NCI-H2107 treated with DMSO at 0.1 percent for 48 hours (cell line): ENCODE data around the gene ZWILCH.
"Not testable (repeated sequence)": the region's sequence is repeated elsewhere in the genome, so short reads cannot be mapped to it uniquely, and the experiment has no call there.

Source experiments
- DNase-seq: peaks from one replicate; lab custom pipeline; 2025; ENCODE audit not compliant: unreplicated experiment; lab: John Stamatoyannopoulos, UW

ZWILCH gene

GRCh38 chr15:66578286-66578875 is 73.3 kb downstream of the ZWILCH start:
- DNase-seq, result no peak

DNA sequence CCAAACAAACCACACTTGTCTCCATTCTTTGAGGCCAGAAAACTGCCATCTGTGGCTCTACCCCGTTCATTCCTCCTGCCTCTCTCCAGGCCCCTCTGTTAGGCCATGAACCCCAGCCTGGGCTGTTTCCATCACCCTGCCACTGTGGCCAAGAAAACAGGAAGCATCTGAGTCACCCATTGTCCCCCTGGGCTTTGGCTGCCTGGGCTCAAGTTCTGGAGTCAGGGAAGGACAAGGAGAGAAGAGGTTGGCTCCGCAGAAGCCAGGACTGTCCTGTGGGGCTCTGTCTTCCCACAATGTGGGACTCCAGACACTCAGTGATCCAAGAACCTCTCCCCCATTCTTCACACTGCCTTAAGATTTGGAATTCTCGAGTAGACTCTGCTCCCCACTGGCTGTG is 75.5 kb downstream of the ZWILCH start:
- DNase-seq, result no peak

DNA sequence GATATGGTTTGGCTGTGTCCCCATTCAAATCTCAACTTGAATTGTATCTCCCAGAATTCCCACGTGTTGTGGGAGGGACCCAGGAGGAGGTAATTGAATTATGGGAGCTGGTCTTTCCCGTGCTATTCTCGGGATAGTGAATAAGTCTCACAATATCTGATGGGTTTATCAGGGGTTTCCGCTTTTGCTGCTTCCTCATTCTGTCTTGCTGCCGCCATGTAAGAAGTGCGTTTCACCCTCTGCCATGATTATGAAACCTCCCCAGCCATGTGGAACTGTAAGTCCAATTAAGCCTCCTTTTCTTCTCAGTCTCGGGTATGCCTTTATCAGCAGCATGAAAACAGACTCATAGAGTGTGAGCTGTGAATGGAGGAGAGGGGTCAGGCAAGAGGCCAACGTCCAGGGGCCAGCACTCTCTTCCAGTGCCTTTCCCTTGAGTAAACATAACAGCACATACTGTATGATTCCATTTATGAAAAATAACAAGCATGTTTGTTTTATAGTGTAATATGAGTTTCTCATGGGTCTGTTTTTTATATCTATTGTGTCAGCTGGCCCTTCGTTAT is 76.9 kb downstream of the ZWILCH start:
- DNase-seq, result no peak

- DNase-seq, result no peak
Observed at GRCh38 chr15:66586155-66586976, 81.2 kb downstream of the ZWILCH start.

- DNase-seq, result no peak
Observed at GRCh38 chr15:66587020-66587419, 81.9 kb downstream of the ZWILCH start.

- DNase-seq, result no peak
Observed at GRCh38 chr15:66587749-66588148, 82.6 kb downstream of the ZWILCH start.

DNA sequence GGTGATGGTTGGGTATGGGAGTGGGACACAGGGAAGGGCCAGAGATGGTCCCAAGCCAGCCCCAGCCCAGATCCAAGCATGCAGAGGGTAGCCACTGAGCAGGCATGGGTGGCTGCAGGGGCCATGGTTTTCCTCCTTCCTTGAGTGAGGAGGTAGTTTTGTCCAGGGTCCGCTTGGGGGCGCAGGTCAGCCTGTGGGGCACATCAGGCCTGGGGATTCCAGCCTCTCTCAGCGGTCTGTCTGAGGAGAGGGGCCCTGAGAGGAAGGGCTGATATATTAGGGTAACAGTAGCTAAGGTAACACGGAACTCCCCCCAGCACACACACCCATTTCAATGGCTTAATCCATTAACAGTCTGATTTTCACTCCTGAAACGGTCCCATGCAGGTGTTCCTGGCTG is 83.4 kb downstream of the ZWILCH start:
- DNase-seq, result no peak

DNA sequence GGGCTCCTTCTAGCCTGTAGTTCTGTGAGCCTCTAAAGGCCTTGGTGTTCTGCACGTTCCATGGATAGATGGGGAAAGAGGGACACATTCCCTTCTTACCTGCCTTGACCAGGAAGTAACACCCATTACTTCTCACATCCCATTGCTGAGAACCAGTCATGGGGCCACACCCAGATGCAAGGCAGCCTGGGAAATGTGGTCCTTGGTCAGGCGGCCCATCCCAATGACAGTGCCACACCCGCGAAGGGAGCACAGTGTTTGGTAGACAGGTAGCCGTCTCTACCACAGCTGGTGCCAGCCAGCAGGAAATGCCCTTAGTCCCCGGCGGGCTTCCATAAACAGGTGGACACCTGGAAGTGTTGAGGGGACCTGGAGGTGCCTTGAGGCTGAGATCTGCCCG is 83.8 kb downstream of the ZWILCH start:
- DNase-seq, result no peak

DNA sequence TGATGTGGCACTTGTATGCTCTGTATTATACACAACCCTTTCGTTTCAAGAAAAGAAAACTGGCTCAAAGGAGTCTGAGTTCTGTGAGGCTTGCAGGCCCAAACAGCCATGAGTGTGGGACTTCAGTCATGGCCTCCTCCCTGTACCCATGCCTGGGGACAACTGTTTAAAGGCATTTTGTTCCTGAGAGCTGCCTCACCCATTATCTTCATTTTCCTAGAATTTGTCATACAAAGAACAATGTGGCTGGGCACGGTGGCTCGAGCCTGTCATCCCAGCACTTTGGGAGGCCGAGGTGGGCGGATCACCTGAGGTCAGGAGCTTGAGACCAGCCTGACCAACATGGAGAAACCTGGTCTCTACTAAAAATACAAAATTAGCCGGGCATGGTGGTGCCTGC is 84.3 kb downstream of the ZWILCH start:
- not testable (repeated sequence) for DNase-seq

GRCh38 chr15:66590435-66590834 is 85.3 kb downstream of the ZWILCH start:
- DNase-seq, result no peak

DNA sequence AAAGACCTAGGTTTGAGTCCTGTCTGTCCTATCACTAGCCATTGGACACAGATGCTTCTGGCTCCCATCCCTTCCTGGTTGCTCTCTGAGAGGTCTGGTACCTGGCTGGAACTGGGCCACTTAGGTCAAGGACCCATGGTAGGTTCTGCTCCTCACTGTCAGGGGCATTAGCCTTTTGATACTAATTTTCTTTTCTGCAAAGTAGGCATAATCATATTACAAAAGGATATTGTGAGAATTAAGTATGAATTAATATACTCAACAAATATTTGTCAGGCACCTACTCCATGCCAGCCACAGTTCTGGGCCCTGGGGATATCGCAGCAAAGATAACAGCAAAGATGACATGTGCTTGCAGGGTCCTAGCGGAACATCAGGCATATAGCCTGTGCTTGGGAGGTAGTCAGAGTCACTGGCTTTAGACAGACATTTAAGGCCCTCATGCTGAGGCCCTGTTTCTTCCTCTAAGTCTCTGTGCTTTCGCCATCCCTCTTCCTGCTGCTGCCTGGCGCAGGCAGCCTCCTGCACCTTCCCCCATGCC is 86.3 kb downstream of the ZWILCH start:
- DNase-seq, result no peak

GRCh38 chr15:66592505-66593218 is 87.5 kb downstream of the ZWILCH start:
- no peak for DNase-seq

DNA sequence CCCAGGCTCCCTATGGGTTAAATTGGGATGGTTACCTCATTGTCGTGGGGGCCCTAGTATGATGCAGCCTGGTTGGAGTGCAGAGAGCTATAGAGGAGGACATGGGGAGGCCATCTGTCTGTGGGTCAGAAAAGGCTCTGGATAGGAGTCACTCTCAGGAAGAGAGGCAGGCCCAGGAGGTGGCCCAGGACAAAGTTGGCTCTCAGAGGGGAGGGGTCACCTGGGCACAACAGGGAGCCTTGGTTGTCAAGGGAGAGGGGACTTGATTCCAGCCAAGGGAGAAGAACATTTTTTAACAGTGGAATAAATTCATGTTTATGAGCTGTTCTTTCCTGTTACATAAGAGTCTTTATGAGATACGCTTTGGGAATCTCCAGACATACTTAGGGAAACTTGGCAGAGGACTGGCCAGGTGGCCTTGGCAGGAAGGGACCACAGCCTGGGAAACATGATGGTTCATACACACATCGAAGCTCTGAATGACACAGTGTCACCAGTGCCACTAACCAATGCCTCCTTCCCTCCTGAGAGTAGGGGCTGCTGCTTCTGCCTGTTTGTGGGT is 88.2 kb downstream of the ZWILCH start:
- no peak for DNase-seq

DNA sequence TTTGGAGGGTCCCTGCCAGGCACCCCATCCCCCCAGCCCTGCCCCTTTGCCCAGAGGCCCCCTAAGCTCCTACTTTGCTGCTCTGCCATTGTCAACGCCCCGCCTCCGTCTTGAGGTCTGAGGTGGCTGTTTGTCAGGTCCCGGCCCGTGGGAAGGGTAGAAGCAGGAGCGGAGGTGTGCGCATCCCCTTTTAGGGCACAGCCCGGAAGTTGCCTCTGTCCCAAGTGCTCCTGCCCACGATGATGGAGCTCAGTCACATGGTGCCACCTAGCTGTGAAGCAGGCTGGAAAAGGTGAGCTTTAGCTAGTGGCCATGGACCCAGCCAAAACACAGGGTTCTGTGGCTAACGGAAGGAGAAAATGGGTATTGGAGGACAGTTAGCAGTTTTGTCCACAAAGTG is 89.2 kb downstream of the ZWILCH start:
- DNase-seq, result no peak

GRCh38 chr15:66594836-66595235 is 89.7 kb downstream of the ZWILCH start:
- DNase-seq, result no peak

- DNase-seq, result no peak
Observed at GRCh38 chr15:66595332-66595731, 90.2 kb downstream of the ZWILCH start.

- DNase-seq, result no peak
Observed at GRCh38 chr15:66595931-66596545, 90.9 kb downstream of the ZWILCH start.

- no peak for DNase-seq
Observed at GRCh38 chr15:66598095-66598815, 93.1 kb downstream of the ZWILCH start.
